SKM-1 treated with dmso at 0.1 percent for 144 hours (cell line): ENCODE measurements around the gene SYNPR.
"Not testable (repeated sequence)": the region's sequence is repeated elsewhere in the genome, so short reads cannot be mapped to it uniquely, and the experiment has no call there.

Experiments
- DNase-seq: peaks from one replicate; lab custom pipeline; 2025; ENCODE audit not compliant: unreplicated experiment; lab: John Stamatoyannopoulos, UW

Gene SYNPR

GRCh38 chr3:63607716-63608115 is 329.6 kb downstream of the SYNPR start:
- no peak for DNase-seq

DNA sequence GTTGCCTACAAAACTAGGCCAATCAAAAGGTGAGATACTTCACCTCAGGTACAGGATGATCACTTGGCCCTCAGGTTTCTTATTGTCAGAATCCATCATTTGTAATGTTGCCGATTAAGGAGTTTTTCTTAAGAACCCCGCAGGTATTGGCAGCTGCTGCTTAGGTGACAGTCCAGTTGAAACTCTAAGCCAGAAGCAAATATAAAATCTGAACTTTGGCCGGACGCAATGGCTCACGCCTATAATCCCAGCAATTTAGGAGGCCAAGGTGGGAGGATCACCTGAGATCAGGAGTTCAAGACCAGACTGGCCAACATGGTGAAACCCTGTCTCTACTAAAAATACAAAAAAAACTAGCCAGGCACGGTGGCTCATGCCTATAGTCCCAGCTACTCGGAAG is 331.3 kb downstream of the SYNPR start:
- DNase-seq = no peak

DNA sequence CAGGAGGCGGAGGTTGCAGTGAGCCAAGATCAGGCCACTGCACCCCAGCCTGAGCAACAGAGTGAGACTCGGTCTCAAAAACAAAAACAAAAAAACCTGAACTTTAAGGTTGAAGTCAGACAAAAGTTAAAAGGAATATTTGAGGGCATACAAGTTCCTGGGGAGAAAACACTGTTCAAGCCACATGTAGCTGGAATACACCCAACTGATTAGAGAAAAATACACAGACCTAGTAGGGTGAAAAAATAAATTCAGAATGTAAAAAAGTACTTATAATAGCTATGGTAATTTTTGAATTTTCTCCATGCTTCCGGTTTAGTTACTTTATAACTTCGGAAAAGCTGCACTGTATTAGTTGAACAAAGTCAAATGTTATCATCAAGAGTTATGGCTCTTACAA is 331.7 kb downstream of the SYNPR start:
- no peak for DNase-seq

- no peak for DNase-seq
Measured at GRCh38 chr3:63611382-63611781, 333.3 kb downstream of the SYNPR start.

GRCh38 chr3:63613561-63613960 is 335.5 kb downstream of the SYNPR start:
- DNase-seq = no peak

GRCh38 chr3:63617391-63617790 is 339.3 kb downstream of the SYNPR start:
- DNase-seq = no peak

GRCh38 chr3:63624941-63625560 is 346.9 kb downstream of the SYNPR start:
- no peak for DNase-seq

GRCh38 chr3:63631670-63632069 is 353.6 kb downstream of the SYNPR start:
- no peak for DNase-seq

GRCh38 chr3:63635186-63635585 is 357.1 kb downstream of the SYNPR start:
- DNase-seq = no peak

DNA sequence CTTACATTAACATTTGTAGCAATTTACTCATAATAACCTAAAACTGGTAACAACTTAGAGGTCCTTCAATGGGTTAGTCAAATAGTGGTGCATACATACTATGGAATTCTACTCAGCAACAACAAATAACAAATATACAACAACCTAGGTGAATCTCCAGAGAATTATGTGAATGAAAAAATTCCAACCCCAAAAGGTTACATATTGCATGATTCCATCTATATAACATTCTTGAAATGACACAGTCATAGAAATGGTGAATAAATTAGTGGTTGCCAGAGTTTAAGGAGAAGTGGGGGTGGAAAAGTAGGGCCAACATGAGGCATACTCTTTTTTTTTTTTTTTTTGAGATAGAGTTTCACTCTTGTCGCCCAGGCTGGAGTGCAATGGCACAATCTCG is 361.7 kb downstream of the SYNPR start:
- DNase-seq = no peak

- DNase-seq = no peak
Measured at GRCh38 chr3:63642488-63642887, 364.4 kb downstream of the SYNPR start.

DNA sequence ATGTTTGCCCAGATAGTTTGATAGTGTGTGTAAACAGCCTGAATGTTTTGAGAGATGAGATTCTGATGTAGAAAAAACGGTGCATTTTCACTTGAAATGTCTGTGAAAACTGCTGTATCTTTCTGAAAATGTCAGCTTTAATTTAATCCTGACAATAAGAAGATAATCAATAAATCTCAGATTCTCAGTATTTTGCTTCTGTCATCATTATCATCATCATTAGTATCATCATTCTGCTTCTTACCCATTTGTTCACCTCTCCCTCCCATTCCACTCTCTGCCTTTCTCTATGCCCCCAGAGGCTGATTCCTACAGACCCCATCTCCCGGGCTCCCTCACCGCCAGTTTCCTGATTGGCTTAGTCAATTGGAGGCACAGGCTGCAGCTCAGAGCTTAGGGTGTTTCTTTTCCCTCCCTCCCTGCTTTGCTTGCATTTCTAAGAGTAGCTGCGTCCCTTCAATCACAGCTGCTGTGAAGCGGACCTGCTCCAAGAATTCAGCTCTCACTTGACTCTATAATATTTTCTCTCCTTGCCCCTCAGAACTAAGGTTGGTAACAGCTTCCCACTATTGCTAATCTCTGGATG is 366.2 kb downstream of the SYNPR start:
- DNase-seq = no peak

DNA sequence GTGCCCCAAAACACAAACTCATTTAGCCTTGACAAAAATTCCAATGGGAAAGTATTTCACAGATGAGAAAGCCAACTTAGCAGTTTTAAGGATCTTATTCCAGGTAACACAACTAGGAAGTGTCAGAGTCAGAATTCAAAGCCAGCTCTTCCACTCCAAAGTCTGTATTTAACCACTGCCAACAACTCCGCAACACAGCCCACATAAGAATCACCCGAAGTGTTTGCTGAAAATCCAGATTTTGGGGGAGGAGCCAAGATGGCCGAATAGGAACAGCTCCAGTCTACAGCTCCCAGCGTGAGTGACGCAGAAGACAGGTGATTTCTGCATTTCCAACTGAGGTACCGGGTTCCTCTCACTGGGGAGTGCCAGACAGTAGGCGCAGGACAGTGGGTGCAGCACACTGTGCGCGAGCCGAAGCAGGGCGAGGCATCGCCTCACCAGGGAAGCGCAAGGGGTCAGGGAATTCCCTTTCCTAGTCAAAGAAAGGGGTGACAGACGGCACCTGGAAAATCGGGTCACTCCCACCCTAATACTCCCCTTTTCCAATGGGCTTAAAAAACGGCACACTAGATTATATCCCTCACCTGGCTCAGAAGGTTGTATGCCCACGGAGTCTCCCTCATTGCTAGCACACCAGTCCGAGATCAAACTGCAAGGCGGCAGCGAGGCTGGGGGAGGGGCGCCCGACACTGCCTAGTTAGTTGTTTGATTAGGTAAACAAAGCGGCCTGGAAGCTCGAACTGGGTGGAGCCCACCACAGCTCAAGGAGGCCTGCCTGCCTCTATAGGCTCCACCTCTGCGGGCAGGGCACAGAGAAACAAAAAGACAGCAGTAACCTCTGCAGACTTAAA is 367.0 kb downstream of the SYNPR start:
- DNase-seq = not testable (repeated sequence)

DNA sequence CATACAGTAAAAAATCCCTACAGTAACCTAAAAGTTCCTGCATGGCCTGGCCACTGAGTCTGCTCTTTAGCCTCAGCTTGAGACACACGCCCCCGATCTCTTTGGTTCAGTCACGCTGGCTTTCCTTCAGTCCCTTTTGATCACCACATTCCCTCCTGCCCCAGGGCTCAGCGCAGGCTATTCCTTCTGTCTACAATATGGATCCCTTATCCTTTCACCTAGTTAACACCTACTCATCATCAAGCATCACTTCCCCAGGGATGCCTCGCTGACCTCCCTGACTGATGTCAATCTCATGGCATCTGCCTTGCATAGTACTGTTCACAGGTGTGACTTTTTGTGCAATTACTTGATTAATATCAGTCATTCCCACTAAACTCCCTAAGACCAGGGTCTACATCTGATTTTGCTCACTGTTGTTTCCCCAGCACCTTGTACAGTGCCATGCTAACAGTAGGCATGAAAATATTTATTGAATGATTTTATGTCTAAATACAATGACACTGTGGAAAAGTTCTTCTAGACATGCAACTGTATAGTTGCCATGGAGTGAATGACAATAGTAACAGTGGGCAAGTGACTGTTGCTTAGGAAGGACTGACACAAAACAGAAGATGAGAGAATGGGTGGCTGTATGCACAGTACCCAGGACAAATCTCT is 374.1 kb downstream of the SYNPR start, which contains the start of gene SNTN:
Gene SNTN, plus strand, starts transcription at position 610 of the 660 bp plus-strand sequence. Its CDS starts 13 bp downstream, at position 623.
- no peak for DNase-seq

DNA sequence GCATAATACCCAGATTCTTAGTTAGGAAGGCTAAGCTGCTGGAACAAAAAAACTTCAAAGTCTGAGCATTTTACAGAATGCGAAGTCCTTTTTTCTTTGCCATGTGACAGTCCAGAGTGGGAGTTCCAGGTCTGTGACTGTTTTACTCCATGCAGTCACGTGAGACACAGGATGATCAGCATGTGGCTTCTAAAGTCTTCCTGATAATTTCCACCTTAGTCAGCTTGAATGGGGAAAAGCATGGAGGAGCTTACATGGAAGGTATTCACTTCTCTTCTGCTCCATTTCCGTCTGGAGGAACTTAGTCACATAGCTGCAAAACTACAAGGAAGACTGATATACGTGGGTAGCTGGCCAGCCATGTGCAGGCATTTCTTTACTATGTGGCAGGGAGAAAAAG is 376.1 kb downstream of the SYNPR start:
- DNase-seq = no peak

- no peak for DNase-seq
Measured at GRCh38 chr3:63654931-63655330, 376.8 kb downstream of the SYNPR start.

- DNase-seq = no peak
Measured at GRCh38 chr3:63655519-63655918, 377.4 kb downstream of the SYNPR start.

DNA sequence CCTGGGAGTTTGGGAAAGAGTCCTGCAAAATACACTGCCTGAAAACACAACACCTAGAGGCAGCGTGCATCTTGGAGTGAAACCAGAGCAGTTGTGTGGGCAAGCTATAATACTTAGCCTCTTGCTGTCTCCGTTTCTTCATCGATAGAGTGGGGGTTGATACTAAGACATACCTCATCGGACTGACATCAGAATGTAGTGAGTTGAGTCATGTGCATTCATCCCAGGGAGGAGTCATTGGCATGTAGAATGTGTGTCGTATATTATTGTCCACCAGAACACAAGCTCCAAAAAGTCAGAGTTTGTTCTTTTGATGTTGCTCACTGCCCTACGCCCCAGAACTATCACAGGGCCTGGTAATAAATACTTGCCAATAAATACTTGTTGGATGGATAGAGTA is 378.7 kb downstream of the SYNPR start:
- no peak for DNase-seq

DNA sequence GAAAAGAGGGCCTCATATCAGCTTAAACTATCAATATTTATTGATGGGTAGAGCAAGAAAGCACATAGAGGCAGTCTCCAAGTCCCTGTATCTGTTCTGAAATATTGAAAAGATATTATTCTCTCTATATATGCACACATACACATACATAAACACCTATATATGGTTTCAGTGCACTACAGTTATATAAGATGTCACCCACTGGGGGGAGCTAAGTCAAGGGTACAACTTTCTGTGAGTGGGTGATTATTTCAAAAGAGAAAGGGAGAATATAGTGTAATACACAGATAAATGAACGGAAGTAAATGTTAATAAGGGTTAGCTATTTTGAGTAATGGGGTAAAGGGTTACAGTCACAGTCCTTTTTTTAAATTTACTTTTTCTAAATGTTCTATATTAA is 383.1 kb downstream of the SYNPR start:
- no peak for DNase-seq

DNA sequence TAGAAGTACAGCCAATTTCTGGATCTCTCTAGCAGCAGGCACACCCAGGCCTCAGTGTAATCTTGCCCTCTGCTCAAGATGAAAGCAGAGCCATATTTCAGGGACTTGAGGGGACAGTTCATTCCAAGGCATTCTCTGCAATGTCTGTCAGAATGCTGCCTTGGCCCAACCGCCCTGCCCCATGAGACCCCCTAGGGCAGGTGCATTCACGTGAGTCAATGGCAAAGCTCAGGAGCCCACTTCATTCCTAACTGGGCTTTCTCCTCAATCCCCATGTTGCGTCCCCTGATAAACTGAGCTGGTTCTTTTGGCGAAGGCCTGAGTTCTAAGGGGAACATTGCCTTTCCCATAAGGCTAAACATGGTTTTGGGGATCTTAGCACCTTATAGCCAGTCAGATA is 383.9 kb downstream of the SYNPR start:
- no peak for DNase-seq

DNA sequence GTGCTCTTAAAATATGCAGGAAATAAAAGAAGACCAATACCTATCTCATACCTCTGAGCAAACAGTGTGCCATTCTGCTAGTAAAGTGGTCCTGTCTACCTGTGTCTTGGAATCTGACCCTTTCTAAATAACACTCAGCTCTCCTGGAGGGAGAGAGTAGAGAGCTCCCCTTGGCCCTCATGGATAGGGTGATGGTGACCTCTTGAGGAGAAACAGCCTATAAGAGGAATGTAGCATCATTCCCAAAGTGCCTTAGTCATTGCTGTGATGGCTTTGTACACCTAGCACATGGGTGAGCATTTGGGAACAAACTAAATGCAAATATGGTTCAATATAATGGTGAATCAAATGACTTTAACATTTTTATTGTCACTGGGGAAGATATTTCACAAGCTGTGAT is 384.4 kb downstream of the SYNPR start:
- DNase-seq = no peak
